ENCODE data around the gene PSAP.

The PSAP gene

DNA sequence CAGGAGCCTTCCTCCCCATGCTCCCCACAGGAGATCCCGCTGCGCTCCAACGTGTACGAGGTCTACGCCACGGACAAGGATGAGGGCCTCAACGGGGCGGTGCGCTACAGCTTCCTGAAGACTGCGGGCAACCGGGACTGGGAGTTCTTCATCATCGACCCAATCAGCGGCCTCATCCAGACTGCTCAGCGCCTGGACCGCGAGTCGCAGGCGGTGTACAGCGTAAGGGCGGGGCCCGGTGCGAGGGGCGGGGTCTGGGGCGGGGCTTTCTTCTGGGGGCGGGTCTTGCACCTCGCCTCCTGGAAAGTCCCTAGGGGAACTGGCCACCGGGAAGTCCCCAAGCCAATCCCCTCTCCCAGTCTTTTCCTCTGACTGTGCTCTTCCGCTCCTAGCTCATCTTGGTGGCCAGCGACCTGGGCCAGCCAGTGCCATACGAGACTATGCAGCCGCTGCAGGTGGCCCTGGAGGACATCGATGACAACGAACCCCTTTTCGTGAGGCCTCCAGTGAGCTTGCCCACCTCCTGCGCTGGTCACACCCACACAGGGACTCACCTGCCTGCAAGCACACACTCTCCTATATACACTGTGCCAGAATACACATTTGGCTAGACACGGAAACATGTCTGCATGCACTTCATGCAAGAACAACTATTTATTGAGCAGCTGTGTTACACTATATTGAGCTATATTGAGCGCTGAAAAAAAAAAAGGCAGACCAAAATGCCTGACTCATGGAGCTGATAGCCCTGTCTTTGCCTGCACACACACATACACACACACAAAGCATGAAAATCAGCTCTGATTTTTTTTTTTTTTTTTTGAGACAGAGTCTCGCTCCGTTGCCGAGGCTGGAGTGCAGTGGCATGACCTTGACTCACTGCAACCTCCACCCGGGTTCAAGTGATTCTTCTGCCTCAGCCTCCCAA is 45.0 kb downstream of the PSAP start:
- no peak for DNase-seq

DNA sequence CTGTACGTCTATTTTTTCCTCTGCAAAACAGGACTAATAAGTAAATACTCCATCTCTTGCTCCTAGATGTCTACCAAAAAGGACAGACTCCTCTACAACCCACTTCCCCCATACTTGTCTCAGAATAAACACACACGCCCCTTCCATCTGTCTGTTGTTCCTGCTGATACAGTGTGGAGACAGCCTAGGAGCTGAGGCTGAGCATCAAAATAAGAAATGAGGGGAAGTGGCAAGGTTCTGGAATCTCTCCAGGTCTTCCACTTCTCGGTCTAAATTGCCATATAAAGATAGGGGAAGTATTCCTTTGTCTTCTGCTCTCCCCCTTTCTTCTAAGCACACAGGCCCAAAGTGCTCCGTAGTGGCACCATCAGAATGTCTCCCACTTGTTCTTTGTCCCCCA is 47.0 kb downstream of the PSAP start:
- no peak for DNase-seq

DNA sequence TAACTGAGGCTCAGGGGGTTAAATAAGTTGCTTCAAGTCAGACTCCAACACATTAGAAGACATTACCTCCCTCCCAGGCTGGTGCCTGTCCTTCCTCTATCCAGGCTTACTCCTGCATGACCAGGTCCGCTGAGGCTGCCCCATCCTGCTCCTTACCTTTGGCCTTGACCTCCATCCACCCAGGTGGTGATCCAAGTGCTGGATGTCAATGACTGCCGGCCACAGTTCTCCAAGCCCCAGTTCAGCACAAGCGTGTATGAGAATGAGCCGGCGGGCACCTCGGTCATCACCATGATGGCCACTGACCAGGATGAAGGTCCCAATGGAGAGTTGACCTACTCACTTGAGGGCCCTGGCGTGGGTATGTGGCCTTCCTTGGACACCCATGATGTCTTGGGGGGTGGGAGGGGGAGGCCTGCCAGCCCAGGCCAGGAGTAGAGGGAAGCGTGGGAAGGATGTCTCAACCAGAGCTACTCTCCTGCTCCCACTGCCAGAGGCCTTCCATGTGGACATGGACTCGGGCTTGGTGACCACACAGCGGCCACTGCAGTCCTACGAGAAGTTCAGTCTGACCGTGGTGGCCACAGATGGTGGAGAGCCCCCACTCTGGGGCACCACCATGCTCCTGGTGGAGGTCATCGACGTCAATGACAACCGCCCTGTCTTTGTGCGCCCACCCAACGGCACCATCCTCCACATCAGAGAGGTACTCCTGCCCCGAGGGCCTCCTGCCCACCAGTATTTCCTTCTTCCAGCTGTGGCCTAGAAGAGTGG is 48.1 kb downstream of the PSAP start:
- DNase-seq = no peak

DNA sequence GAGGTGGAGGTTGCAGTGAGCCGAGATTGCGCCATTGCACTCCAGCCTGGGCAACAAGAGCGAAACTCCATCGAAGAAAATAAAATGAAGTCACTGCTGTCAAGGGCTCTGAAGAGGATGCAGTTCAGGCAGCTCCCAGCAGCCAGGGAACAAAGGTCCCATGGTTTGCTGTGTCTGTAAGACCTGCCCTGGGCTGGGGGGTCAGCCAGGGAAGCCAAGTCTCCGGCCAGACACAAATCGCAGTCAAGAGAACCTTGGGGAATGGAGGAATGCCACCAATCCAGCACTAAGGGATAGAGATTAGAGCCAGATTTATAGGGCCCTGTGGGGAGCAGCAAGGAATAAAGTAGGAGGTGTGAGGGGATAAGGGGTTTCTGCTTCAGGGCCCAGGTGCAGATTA is 48.8 kb downstream of the PSAP start:
- DNase-seq = no peak

DNA sequence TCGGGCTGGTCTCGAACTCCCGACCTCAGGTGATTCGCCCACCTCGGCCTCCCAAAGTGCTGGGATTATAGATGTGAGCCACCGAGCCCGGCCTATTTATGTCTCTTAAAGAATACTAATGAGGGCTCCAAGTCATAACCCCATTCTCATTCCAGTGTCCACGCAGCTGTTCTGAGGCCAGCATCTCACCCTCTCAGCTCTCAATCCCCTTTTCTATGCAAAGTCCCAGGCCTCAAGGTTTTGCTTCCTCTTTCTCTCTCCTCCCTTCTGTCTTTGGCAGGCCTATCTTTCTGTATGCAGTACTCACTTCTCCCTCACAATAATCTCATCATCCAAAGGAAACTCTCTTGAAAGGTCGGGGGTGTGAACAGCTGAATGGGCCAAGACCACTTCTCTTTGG is 49.7 kb downstream of the PSAP start:
- no peak for DNase-seq

DNA sequence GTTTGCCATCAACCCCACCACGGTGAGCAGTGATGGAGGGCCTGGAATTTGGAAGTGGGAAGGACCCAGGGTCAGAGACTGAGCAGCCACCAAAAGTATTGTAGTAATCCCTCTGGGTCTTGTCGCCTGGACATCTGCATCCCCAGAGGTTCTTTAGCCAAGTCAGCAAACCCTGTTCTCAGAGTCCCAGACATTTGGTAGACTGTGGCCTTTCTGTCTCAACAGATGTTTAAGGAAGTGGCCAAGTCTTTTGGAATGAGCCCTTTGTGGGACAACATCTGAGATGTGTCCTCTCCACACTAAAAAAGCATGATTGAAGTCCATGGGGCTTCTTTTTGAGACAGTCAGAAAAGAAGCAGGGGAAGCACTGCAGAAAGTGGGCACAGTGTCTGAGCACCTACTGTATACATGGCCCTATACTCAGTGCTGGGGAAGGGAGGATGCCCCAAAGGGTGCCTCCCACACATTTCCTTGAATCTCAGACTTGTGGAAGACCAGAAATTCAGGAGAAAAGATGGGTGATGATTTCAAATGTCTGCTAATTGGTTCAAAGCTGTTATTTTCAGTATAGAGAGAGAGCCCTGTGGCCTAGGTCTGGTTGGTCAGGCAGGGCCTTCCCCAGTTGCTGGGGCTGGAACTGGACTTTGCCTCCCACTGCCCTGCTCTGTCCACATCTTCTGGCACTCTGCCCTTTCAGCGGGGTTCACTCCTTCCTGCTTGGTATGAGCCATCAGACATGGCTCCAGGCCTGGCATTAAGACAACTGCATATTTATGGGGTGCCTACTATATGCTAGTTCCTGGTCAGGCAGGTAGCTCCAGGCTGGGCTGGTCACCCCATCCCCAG is 51.2 kb downstream of the PSAP start:
- DNase-seq = no peak

DNA sequence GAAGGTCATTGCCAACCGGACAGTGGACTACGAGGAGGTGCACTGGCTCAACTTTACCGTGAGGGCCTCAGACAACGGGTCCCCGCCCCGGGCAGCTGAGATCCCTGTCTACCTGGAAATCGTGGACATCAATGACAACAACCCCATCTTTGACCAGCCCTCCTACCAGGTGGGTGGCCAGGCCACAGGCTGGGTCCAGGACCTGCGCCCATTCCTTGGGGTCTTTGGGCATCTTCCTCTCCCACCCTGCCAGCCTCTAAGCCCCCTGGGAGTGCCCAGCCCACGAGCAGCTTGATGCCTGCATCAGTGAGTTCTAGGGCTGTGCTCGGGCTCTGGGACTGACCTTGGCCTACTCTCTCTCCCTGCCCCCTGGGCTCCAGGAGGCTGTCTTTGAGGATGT is 51.9 kb downstream of the PSAP start:
- no peak for DNase-seq

DNA sequence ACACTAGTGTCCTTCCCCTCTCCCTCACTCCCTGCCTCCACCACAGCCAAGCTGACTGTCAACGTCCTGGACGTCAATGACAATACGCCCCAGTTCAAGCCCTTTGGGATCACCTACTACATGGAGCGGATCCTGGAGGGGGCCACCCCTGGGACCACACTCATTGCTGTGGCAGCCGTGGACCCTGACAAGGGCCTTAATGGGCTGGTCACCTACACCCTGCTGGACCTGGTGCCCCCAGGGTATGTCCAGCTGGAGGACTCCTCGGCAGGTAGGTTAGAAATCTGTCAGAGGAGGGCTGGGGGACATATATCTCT is 52.8 kb downstream of the PSAP start:
- no peak for DNase-seq

DNA sequence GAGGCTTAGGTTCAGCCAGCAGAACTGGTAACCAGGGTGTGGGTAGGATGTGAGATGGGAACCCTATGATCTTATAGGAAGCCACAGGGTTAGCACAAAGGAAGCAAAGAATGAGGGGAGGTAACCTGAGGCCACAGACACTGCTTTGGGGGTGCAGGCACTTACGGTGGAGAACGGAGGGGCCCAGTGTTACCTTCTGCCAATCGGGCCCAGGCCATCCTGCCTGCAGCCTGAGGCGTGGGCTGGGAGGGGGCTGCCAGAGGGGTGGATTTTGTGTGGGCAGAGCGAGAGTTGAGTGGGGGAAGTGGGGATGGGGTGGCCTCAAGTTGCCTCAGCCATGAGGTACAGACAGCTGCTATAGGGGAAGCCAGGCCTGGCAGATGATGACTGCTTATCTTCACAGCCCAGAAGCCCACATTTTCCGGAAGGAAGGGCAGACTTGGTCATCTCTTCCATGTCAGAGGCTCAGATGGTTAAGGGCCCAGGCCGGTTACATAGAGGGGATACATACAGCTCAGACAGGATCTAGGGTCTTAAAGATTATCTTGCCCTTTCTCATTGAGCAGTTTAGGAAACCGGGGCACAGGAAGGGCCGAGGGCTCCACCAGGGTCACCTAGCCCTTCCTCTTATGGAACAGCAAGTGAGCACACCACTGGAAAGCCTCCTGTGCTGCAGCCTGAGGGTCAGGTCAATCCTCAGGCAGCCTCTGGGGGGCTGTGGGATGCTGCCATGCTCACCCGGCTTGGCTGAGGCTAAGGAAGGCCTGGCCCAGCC is 53.3 kb downstream of the PSAP start:
- no peak for DNase-seq

DNA sequence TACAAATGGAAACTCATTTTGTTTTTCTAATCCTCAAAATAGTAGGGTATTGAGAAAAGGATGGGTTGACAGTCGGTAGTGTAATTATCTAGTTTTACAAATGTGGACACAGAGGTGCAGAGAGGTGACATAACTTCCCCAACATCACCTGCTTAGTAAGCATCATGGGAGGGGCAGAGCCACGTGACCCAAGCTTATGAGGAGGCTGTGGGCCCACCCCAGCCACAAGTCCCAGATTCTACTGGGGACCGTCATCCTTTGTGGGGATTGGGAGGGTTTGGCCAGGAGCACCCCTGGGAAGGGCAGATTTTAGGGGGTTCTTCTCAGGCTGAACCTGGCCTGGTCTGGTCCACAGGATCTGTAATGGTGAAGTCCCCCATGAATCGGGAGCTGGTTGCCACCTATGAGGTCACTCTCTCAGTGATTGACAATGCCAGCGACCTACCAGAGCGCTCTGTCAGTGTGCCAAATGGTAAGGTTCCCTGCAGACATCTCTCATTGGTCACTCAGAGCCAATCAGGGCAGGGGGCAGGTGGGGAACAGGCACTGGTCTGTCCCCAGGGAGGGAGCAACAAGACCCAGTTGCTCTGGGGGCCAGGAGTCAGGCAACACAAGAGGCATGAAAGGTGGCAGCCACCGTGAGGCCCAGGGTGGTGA is 54.2 kb downstream of the PSAP start:
- DNase-seq = no peak

DNA sequence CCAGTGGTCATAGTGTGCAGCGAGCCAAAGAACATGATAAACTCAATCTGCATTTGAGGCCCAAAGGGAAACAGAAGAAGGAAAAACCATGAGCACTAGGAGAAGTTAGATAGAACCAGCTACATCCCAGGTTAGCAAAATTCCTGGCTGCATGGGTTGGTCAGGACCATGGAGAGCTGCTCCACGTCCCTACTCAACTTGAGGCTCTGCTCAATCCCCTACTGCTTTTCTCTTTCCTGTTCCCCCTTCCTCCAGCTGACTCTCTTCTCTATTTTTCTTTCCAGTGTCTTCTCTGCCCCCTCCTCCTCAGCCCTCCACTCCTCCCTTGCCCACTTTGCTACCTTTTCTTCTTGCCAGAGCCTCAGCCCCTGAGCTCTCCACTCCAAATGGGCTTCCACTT is 55.8 kb downstream of the PSAP start:
- no peak for DNase-seq

DNA sequence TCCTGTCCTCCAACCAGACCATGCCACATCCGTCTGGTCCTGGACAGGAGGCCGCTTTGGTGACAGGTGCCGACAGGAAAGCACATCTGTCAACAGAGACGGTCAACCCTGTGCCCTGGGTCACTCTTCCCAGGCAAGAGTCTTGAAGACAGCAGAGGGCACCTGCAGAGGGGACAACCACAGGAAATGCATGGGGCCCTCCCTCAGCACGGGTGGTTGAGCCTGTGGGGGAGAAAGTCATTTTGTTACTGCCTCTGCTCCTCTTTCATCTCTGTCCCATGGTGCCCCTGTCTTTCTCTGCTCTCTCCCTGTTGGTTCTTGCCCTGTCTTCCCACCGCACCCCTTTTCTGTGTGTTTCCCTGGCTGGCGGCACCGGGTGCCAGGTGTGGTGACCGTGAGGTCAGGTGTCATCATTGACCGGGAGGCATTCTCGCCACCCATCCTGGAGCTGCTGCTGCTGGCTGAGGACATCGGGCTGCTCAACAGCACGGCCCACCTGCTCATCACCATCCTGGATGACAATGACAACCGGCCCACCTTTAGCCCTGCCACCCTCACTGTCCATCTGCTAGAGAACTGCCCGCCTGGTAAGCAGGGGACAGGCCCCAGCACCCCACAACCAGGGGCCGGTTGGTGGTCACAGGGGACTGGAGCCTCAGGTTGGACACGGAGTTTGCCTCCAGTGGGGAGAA is 60.2 kb downstream of the PSAP start:
- DNase-seq = no peak

DNA sequence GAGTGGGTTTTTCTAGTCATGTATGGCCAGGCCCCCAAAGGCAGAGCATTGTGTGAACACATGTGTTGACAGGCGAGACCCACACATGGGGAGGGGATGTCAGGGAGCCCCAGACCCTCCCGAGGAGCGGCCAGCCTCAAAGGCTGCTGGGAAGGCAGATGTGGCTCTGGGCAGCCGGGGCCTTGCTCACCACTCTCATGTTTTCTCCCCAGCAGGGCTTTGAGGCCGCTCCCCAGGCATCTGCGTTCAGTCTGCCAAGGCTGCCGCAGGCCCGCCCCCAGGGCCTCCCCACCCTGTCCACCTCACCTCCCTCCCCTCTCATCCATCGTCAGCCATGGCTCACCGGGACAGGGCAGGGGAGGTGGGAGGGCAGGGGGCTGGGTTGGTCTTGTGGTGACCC is 61.2 kb downstream of the PSAP start:
- no peak for DNase-seq

DNA sequence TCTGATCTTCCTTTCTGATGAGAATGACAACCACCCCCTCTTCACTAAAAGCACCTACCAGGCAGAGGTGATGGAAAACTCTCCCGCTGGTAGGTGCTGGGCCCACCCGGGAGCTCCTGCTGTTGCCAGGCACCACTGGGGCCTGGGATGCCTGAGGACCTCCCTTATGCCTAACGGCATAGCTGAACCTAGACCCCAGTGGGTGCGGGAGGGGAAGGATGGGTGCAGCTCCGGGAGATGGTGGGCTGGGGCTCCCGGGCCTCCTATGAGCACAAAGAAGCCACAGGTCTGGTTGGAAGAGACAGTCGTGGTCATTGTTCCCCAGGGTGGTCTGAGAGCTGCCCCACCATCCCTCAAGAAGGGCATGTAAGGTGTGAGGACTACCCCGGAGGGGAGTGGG is 62.1 kb downstream of the PSAP start:
- no peak for DNase-seq

DNA sequence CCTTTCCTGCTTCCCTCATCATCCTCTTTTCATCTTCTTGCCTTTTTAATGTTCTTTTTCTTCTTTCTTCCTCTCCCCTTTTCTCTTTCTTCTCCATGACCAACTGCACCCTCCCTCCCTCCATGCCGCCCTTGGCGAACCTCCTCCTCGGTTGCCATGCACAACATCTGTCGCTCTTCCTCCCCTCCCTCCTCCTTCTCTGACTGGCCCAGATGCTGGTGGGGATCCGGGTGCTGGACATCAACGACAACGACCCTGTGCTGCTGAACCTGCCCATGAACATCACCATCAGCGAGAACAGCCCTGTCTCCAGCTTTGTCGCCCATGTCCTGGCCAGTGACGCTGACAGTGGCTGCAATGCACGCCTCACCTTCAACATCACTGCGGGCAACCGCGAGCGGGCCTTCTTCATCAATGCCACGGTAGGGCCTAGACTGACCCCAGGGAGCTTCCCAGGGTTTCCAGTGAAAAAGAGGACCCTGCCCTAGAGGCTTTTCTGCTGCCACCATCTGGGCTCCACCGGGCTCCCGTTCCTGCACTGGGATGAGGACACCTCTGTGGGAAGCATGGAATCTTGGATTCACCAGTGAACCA is 66.3 kb downstream of the PSAP start:
- no peak for DNase-seq

DNA sequence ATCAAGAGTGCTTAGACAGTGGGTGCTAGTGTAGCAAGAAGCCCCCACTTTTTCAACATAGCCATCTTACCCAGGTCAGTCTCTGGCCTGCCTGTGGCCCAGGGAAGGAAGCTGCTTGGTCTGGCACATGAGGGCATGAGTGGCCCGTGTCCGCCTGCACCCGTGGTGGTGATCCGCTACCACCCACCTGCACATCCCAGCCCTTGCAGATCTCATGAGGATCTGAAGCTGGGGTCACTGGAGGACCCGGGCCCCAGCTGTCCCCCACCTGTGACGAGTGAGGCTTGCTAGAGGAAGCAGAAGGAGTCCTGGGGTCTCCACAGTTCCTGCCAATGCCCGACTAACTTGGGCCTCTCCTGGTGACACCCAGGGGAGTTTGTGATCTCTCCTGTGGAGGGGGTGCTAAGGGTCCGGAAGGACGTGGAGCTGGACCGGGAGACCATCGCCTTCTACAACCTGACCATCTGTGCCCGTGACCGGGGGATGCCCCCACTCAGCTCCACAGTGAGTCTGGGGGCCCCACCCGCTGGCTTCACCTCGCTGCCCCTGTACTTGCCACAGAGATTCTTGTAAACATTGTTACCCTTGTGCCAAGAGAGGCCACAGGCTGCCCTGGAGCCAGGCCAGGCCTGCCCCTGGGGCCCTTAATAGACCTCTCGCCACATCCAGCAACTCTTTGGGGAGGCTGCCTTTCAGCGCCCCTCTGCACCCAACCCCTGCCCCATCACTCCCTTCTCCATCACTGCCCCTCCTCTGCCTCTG is 67.0 kb downstream of the PSAP start:
- no peak for DNase-seq

DNA sequence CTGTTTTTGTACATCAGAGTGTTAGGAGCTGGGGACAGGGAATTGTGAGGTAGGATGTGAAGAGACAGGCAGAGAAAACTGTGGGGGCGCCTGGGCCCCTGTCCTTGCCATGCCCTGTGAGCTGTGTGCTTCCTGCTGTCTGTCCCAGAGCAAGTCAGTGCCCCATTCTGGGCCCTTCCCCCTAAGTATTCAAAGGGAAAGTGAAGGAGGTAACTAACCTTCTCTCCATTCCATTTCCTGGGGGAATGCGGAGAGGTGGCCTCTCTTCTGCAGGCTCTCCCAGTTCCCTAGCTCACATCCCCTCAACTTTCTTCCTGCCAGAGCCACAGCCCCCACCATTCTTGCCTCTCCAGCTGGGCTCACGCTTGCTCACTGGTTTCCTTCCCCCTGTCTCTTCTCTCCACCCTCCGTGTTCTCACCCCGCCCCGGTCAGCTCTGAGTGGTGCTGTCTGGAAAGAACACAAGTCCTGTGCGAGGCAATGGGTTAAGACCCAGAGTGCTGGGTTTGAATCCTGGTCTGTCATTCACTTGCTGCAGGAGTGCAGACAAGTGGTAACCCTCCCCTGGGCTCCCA is 68.0 kb downstream of the PSAP start:
- no peak for DNase-seq

DNA sequence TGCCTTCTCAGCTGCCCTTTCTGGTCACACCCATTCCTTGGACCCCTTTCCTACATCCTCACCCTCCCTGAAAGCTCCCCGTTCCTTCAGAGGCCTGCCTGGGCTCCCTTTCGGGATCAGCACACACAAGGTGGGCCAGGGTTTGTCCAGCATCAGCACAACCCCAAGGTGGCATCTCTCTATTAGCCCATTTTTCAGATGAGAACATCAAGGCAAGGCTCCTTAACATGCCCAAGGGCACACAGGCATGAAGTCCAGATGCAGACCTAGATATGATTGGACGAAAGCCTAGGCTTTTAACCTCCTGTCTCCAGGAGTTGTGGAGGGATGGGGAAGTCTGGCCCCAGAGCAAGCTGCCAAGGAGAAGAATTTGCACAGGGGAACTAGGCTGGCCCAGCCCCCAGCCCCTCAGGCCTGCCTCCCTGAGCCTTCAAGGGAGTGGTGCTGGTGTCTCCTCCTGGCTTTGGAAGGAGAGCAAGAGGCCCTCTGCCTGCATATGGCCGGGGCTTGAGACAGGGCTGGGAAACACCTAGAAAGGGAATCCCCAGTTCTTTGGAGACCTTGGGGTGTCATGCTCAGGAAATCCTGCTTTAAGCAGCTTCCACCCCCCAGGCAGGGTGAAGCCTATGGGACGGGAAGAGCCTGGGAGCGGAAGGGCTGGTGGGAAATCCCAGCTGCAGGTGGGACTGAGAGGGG is 68.7 kb downstream of the PSAP start:
- no peak for DNase-seq

DNA sequence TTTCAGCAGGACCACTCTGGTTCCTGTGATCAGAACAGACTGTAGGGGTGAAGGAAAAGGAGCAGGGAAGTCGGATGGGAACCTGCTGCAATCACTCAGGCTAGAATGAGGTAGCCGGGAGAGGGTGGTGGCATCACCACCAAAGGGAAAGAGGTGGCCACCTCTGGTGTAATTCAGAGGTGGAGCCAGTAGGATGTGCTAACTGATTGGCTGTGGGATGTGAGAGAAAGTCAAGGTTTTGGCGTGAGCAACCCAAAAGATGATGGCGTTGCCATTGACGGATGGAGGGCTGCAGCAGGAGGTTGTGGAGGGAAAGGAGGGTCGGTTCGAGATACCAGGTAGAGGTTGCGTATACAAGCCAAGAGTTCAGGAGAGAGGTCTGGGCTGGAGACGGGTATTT is 70.3 kb downstream of the PSAP start:
- no peak for DNase-seq

All from activated CD4-positive, alpha-beta T cell treated with anti-CD3 and anti-CD28 coated beads, Interleukin-2, amount 50 U/mL, for 48 hours (primary cell).